ENCODE results near the gene KRT73.

Gene KRT73

DNA sequence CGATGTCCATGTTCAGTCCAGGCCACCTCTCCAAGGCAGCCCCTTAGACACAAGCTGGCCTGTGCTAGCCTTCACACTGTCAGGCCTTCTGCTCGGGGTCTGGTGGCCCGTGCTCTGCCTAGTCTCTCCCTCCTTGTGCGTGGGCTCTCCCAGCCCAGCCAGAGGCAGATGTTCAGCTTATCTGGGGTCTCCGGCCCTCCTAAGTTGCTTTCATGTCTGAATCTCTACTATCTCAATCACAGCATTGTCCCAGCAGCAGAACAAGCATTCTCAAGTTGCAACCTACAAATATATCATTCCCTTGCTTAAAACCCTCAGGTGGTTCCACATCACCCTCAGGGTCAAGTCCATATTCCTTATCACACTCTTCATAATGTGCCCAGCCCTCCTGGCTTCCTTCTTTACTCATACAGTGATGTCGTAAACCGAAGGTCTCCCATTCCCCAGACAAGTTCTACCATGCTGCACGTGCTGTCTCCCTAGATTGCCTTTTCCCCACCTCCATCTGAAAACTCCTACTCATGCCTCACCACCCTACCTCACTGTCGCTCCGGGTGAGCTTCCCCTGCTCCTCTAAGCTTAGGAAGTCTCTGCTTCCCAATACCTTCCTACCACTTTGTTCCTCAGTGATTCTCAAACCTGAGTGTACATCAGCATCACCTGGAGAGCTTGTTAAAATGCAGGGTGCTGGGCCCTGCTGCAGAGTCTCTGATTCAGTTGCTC is 1.5 kb downstream of the KRT73 start:
- no peaks in the 10 kb centered on the region for H3K9me3 Mint-ChIP-seq
- peaks cover 37% of the 10 kb centered on the region for H3K27me3 Mint-ChIP-seq (ENCODE audit: low read depth)
- no peaks in the 10 kb centered on the region for H3K4me1 Mint-ChIP-seq
- H3K27ac Mint-ChIP-seq, result no peak overlapping the region
- TF ChIP-seq, protein P1, sequence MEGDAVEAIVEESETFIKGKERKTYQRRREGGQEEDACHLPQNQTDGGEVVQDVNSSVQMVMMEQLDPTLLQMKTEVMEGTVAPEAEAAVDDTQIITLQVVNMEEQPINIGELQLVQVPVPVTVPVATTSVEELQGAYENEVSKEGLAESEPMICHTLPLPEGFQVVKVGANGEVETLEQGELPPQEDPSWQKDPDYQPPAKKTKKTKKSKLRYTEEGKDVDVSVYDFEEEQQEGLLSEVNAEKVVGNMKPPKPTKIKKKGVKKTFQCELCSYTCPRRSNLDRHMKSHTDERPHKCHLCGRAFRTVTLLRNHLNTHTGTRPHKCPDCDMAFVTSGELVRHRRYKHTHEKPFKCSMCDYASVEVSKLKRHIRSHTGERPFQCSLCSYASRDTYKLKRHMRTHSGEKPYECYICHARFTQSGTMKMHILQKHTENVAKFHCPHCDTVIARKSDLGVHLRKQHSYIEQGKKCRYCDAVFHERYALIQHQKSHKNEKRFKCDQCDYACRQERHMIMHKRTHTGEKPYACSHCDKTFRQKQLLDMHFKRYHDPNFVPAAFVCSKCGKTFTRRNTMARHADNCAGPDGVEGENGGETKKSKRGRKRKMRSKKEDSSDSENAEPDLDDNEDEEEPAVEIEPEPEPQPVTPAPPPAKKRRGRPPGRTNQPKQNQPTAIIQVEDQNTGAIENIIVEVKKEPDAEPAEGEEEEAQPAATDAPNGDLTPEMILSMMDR (IDR thresholded peaks at IDR 0.05; ENCODE audit: unreplicated experiment in 3 of 3), result no peak
- no peak overlapping the region for H3K4me3 Mint-ChIP-seq
- H3K36me3 Mint-ChIP-seq (ENCODE audit: low read depth), result no peaks in the 10 kb centered on the region

DNA sequence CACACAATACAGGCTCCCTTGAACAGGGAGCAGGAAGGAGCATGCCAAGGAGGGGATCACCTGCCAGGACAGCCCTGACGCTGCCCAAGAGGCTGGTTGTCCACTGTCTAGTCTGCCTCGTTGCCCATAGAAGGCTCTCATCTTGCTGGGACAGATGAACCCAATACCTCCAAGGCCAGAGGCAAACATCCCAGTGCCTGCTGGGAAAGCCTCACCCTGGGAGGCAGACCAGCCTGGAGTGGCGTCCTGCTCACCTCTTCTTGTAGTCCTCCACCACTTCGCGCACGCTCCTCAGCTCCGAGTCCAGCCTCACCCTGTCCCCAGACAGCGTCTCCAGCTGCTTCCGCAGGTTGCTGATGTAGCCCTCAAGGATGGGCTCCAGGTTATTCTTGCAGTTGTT is 2.4 kb downstream of the KRT73 start:
- no peaks in the 10 kb centered on the region for H3K4me1 Mint-ChIP-seq
- TF ChIP-seq, protein P1 (IDR thresholded peaks at IDR 0.05; ENCODE audit: unreplicated experiment in 3 of 3), result no peak
- no peaks in the 10 kb centered on the region for H3K9me3 Mint-ChIP-seq
- H3K27me3 Mint-ChIP-seq (ENCODE audit: low read depth), result peaks cover 46% of the 10 kb centered on the region
- no peak overlapping the region for H3K27ac Mint-ChIP-seq
- H3K36me3 Mint-ChIP-seq (ENCODE audit: low read depth), result no peaks in the 10 kb centered on the region
- no peak overlapping the region for H3K4me3 Mint-ChIP-seq

DNA sequence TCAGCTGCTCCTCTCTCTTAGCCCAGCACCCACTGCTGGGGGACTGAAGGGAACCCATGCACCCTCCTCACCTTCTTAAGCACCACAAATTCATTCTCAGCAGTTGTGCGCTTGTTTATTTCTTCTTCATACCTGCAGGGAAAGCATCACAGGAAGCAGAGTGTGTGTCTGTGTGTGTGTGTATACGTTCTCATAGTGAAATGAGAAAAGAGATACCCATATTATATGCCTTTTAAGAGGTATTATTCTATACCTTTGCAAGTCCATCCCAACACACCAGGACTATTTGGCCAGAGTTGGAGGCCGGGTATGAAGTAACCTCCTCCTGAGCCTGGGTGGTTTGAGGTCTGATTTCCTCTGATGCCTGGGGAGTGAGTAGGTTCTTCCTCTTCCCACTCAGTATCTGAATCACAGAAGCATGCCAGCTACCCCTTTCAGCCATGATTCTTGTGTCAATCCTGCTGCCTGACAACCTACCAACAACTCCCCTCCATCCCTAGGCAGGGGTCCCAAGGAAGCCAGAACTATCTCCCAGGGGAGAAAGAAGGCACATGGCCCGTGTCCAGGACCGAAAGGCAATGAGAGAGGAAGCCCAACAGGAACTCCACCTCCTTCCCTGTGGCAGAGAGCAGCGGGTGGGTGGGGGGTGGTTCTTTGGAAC is 3.0 kb downstream of the KRT73 start:
- Mint-ChIP-seq H3K27ac (no peak overlapping the region), H3K4me1 (no peaks in the 10 kb centered on the region), H3K4me3 (no peak overlapping the region), H3K9me3 (no peaks in the 10 kb centered on the region), H3K27me3 (ENCODE audit: low read depth) (peaks cover 48% of the 10 kb centered on the region), H3K36me3 (ENCODE audit: low read depth) (no peaks in the 10 kb centered on the region)
- TF ChIP-seq, protein P1 (IDR thresholded peaks at IDR 0.05; ENCODE audit: unreplicated experiment in 3 of 3), result no peak

DNA sequence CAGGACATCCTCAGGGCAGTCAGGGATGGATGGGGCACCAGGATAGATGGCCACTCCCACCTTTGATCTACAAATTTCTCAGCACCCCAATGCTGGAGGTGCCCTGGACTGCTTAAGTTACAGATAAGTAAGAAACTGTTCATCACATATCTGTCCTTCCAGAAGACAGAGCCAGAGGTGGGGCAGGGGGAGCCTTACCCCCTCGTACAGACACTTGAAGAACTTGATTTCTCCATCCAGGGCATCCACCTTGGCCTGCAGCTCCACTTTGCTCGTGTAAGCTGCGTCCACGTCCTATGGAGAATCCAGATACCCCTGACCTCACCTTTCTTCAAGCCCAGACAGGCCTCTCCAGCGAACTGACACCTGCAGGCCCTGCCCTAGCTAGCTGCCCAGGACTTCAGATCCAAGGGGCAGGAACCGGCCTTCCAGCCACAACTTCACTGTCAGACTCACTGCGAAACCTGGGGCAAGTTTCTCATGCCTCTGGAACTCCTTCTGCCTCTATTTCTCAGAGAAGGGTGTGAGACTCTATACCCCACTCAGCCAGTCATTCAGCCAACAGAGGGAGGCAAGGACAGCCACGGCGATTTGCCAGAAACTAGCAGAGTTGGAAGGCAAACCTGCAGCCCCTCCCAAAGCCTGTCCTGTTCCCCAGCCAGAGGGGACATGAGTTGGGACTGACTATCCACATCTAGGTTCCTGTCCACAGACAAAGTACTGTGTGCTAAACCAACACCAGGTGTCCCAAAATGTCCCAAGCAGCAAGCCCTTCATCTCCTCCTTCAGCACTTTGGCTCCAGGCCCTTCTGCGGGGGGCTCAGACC is 3.8 kb downstream of the KRT73 start:
- no peaks in the 10 kb centered on the region for H3K9me3 Mint-ChIP-seq

DNA sequence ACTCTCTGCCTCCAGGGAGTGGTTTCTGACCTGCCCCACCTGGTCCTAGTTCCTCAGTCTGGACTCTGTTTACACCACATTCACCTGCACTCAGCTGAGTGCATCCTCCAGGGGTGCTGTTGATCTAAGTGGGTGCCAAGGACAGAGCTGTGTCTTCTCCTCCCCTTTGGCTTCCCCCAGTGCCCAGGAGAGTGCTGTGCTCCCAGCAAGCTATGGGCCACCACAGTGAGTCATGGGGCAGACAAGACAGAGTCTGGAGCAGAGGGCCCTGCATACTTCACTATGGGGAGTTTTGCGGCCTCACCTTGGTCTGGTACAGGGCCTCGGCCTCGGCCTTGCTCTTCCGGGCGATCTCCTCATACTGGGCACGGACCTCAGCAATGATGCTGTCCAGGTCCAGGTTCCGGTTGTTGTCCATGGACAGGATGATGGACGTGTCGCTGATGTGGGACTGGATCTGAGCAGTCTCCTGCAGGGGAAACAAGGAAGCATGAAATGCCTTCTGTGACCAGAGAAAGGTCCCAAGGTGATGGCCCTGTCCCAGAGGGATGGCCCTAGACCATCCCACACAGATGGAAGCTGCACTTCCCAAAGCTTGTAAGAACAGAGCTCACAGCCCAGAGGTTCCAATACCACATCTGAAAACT is 4.9 kb downstream of the KRT73 start:
- Mint-ChIP-seq H3K36me3 (ENCODE audit: low read depth) (no peaks in the 10 kb centered on the region), H3K27ac (no peak overlapping the region), H3K4me1 (no peaks in the 10 kb centered on the region), H3K4me3 (no peak overlapping the region), H3K9me3 (no peaks in the 10 kb centered on the region), H3K27me3 (ENCODE audit: low read depth) (peaks cover 64% of the 10 kb centered on the region)
- TF ChIP-seq, protein P1 (IDR thresholded peaks at IDR 0.05; ENCODE audit: unreplicated experiment in 3 of 3), result no peak

More for the DNA sequence above, 3.8 kb downstream of the KRT73 start:
- Mint-ChIP-seq H3K36me3 (ENCODE audit: low read depth) (no peaks in the 10 kb centered on the region), H3K27ac (no peak overlapping the region), H3K4me1 (no peaks in the 10 kb centered on the region), H3K27me3 (ENCODE audit: low read depth) (peaks cover 53% of the 10 kb centered on the region), H3K4me3 (no peak overlapping the region)
- TF ChIP-seq, protein P1 (IDR thresholded peaks at IDR 0.05; ENCODE audit: unreplicated experiment in 3 of 3), result no peak

Measured in nephron (organoid).